HS-27A (cell line): Measurements from ENCODE around the gene TUBB1.

Experiments used
- DNase-seq: peaks from one replicate; pipeline ENCODE4 v3.0.0-alpha.2; 2012; ENCODE audit warnings: low read depth, missing footprints

The TUBB1 gene

DNA sequence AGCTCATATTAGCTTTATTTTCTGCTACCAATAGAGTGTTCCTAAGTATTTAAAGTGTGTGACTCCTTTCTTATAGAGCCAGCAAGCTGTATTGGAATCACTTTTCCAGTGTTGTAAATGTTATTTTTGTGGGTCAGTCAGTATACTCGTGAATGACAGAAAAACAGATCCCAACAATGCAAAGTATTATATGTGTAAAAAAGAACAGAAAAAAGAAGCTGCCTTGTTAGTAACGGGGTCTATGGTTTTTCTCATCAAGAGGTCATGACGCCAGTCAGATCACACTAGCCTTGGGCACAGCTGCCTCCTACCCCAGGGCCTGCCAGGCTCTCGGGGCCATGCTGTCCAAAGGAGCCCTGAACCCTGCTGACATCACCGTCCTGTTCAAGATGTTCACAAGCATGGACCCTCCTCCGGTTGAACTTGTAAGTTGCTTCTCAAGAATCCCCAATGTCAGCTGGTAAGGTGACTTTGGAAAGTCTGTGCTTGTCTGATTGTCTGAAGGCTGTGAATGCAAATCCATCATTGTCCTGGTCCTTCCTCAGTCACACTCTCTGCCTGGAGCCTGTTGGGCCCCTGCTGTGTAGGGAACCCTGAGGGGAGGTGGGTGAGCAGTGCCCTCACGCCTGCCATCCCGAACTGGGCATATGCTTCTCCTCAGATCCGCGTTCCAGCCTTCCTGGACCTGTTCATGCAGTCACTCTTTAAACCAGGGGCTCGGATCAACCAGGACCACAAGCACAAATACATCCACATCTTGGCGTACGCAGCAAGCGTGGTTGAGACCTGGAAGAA is 28.4 kb upstream of the TUBB1 start:
- no peak for DNase-seq

- no peak for DNase-seq
These were observed 27.5 kb upstream of the TUBB1 start for GRCh38 chr20:58991715-58992114.

DNA sequence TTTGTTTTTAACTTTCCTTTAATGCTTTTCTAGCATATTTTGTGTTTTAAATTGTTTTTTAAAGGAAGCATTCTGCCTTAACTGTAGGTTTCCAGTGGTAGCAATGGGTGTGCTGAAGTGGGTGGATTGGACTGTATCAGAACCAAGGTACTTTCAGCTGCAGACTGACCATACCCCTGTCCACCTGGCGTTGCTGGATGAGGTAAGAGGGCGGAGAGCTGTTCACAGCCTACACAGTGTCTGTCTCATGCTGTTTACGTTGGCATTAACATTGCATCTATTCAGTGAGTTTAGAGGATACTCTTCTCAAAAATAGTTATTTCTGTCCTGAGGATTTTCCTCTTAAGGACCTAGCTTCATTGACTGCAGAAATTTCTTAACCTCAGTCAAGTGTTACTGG is 26.3 kb upstream of the TUBB1 start:
- no peak for DNase-seq

GRCh38 chr20:58993332-58994248 is 25.6 kb upstream of the TUBB1 start:
- no peak for DNase-seq

- no peak for DNase-seq
These were observed 24.7 kb upstream of the TUBB1 start for GRCh38 chr20:58994390-58995159.

- no peak for DNase-seq
These were observed 23.6 kb upstream of the TUBB1 start for GRCh38 chr20:58995461-58996225.

DNA sequence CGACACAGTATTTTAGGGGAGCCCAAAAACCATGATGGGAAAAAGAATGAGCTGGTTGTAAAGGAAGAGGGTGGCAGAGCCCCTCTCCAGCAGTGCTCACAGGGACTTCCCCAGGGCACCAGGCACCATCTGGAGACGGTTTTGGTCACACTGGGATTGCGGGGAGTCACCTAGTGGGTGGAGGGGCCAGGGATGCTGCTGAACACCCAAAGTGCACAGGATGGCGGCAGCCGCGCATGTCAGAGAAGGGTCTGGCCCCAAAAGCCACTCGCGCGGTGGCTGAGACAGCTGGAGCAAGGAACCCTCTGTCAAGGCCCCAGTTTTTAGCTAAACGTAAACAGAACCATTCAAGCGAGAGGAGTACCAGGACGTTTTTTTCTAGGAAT is 23.0 kb upstream of the TUBB1 start:
- no peak for DNase-seq

DNA sequence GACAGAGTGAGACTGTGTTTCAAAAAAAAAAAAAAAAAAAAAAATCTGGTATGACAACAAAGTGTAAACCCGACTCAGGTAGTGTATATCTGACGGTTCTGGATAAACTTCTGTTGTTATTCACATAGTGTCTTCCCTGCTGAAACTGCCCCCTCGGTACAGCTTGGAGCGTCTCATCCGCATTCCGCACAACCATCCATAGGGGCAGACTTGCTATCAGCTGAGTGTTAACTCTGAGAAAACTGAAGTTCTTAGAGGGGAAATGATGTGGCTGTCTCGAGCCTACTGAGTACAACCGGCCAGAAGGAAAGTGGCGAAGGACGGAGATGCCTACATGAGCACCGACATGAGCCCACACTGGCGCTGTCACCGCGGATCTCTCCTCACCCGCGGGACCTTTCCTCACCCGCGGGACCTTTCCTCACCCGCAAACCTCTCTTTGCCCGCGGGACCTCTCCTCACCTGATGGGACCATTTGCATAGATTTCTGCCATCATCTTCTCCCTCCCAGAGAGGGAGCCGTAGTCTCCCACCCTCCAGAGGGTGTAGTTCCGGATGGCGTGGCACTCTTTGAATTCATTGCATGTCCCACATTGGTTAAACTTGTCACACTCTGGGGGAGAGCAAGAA is 22.0 kb upstream of the TUBB1 start:
- no peak for DNase-seq

DNA sequence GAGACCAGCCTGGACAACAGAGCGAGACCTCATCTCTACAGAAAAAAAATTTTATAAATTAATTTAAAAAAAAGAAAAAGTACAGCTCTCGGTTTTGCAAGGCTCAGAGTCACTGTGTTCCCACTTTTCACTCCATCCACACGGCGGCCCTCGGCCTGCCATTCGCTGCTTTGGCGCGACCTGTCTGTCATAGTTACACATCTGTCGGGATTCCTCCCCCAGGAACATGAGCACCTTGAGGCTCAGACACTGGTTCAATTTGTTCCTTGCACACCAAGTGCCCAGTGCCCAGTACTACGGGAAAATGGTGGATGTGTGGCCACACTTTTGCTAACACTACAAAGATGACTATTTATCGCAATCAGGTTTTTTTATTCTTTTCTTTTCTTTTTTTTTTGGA is 20.6 kb upstream of the TUBB1 start:
- DNase-seq = no peak

DNA sequence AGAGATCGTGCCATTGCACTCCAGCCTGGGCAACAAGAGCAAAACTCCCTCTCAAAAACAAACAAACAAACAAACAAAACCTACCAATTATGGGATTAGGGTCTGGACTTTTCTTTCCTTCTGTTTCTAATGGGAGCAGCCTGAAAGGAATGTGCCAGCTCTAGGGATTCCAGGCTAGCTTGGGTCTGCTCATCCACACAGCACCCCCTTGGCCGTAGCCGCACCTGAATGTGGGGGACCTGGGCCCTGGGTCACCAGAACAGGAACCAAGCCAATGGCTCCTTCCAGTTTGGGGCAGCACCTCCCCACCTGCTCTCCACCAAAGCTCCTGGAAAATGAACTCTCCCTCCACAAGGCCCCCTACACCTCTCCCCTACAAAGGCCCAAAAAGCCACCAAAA is 18.9 kb upstream of the TUBB1 start:
- DNase-seq = no peak

GRCh38 chr20:59001068-59001448 is 18.2 kb upstream of the TUBB1 start:
- no peak for DNase-seq

DNA sequence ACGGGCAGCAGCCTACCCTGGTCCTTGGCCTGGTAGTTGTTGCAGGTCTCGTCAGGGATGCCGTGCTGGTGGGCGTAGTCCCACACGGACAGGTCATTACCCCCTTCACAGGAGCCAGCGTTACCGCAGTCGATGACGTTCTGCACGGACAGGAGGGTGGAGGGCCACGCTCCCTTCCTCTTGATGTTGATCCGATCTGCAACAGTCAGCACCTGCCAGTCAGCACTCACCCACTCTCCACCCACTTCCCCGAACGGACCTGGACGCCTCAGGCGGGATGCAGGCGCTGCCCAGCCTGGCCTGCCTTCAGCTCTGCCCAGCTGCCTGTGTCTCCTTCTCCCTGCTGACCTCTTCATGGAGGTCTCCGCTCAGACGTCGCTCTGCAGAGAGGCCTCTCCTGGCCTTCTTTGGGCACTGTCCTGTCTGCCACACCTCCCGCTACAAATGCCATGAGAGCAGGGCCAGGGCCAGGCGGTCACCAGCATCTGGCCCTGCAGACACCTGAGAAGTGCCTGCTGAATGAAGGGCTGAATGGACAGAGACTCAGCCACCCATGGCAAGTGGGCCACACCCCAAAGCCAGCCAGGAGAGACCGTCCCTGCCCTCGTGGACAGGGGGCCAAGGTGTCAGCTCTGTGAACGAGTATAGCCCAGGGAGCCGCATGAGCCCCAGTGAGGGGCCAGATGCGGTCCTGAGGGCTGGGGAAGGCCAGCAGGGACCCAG is 17.6 kb upstream of the TUBB1 start:
- no peak for DNase-seq

- DNase-seq = no peak
These were observed 16.8 kb upstream of the TUBB1 start for GRCh38 chr20:59002388-59002787.

DNA sequence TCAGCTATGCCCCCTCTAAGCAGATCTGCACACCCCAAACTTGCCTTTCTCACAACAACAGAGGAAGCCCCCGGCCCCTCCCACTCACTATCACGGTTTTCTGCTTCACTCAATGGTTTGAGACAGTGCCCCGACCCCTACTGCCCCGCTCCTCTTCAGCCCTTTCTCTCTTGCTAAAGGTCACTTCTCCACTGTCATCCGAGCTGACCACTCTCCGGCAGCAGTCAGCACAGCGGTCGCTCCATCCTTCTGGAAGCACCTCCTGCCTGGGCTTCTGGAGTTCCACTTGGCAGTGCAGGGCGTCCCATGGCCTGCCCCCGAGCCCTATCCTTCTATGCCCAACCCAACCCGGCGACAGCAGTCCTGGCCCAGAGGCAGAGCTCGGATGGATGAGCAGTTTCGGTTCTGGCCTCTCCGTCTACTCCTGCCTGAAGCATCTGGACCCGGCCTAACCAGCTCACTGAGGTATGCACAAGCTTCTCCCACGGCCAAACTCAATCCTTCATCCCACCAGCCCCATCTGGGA is 16.3 kb upstream of the TUBB1 start:
- DNase-seq = no peak

DNA sequence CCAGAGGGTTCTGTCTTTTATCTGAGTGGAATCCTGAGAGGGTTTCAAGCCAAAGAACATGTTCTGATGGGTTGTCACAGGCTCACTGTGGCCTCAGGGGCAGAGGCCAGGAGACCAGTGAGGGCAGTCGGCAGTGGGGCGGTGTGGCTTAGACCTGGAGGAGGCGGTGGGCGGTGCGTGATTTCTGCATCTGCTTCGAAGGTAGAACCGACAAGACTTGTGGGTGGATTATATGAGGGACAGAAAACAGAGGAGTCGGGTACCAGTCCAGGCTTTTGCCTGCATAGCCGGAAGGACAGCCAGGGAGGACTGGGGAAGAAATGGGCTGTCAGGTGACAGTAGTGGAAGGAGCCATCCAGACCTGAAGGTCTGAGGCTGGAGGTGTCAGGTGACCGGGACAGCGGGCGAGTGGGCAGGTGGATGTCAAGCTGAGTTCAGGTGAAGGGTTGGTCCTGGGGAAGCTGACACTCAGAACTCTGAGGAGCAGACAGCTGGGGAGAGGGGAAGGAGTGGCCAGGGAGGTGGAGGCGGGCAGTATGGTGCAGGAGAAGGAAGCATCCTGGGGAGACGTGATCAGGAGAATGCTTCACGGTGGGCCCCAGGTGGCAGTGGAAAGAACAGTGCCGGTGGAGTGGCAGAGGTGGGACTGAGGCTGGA is 15.3 kb upstream of the TUBB1 start:
- DNase-seq = no peak

DNA sequence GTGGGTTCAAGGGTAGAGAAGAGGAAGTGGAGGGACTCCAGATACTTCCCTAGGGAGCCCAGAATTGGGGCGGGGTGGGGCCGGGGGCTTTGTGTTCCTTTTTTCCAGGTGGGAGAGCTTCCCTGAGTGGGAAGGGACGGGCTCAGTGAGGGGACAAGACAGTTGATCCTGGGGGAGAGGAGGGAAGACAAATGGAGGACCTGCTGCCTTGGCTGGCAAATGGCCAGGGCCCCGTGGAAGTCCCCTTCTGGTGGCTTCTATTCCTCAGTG is 14.8 kb upstream of the TUBB1 start:
- no peak for DNase-seq

DNA sequence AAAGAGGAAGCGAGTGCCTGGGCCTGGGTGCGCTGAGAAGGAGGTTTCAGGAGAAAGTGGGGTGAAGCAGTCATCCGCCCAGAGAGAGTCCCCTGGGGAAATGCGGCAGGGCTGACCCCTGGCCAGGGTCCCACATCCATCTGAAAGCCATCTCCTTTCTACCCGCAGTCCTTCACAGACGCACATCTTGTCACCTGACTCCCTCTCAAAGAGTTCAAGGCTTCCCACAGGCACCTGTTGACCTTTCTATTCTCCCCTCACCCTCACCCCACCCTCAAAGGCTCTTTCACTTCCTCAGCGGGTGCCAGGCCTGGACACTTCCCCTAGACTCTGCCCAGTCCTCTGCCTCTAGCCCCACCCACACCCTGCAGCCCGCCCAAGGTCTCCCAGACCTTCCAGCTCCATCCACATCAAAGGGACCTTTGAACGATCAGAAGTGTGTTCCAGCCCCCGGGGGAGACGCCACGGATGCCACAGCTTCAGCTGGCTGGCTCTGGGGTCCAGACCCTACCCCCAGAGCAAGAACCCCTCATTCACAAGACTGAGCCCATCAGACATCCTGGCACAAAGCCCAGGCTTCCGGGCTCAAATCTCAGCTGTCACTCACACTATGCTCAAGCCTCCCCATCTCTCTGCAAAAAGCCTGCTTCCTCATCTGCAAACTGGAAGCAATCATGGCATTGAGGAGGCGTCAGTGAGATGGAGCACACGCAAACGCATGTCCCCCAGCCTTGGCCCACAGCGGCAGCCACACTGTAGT is 14.3 kb upstream of the TUBB1 start:
- DNase-seq = no peak

DNA sequence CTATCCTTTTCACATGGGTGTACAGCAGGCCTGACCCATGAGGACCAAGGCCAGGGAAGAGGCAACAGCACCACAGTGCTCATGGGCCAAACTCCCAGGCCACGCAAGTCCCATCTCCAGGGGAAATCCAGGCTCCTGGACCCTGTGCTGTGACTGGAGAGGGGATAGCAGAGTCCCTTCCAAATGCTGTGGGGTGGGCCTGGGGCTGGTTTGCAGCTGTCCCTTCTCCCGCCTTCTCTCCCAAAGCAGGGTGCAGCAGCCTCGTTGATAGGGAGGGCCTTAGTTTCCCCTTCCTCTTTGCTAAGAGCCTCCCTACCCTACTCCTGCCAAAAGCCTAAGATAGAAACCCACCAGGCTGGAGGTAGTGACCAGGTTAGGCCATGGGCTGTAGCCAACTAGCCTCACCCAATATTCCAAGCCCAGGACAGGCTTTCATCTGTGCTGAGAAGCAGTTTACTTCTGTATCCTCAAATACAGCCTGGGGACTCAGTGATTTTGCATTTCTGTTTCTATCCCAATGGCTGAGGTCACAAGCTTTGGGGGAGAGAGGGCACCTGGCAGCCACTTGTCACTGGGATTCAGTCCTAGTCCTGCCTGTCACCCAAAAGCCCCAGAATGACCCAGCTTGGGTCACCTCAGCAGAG is 13.6 kb upstream of the TUBB1 start:
- DNase-seq = no peak
